ENCODE data around the gene PCDHGB5. TPM values are rescaled to one million over a fixed set of nuclear protein-coding genes. Genes with fewer than 3 reads are reported as not detected.
"Not testable (repeated sequence)": the region's sequence is repeated elsewhere in the genome, so short reads cannot be mapped to it uniquely, and the experiment has no call there.

The PCDHGB5 gene
- polyA plus RNA-seq, 1 donor from 2014 or later, result 0.17 TPM

- not testable (repeated sequence) for H3K36me3 ChIP-seq (ENCODE audit: insufficient read depth, low read length); H3K27ac ChIP-seq (ENCODE audit: low read length); H3K4me2 ChIP-seq (ENCODE audit: low read length); H2AFZ ChIP-seq (ENCODE audit: low read depth, low read length); H3K27me3 ChIP-seq (ENCODE audit: insufficient read depth, low read depth, low read length); H3F3A ChIP-seq (ENCODE audit: insufficient read depth, low read length, poor library complexity, severe bottlenecking); H3K4me3 ChIP-seq (ENCODE audit: low read length); H4K20me1 ChIP-seq (ENCODE audit: insufficient read depth); H3K79me2 ChIP-seq (replicated peaks; ENCODE audit: insufficient read depth, low read length); H3K9ac ChIP-seq (ENCODE audit: low read length); H3K9me2 ChIP-seq (ENCODE audit: insufficient read depth, low read length)
- peaks cover 53% of the 10 kb centered on the region for H3K9me3 ChIP-seq (ENCODE audit: low read length)
Observed at GRCh38 chr5:141394401-141395187, 3.2 kb upstream of the PCDHGB5 start.

- no peaks in the 10 kb centered on the region for H3F3A ChIP-seq (ENCODE audit: insufficient read depth, low read length, poor library complexity, severe bottlenecking)
- TF ChIP-seq REST (IDR thresholded peaks at IDR 0.05; ENCODE audit: borderline replicate concordance) (no peak), EZH2 (IDR thresholded peaks at IDR 0.05; ENCODE audit: borderline replicate concordance, insufficient read depth, low read length, poor library complexity, severe bottlenecking) (no peak), SMC3 (conservative IDR thresholded peaks at IDR 0.05; ENCODE audit: poor library complexity) (no peak), POLR2AphosphoS5 (IDR thresholded peaks at IDR 0.05) (no peak), TAF1 (IDR thresholded peaks at IDR 0.05; ENCODE audit: low read depth) (no peak), RAD21 (conservative IDR thresholded peaks at IDR 0.05) (no peak)
- no peaks in the 10 kb centered on the region for H3K79me2 ChIP-seq (replicated peaks; ENCODE audit: insufficient read depth, low read length)
- H3K4me2 ChIP-seq (ENCODE audit: low read length), result no peak overlapping the region
- peaks cover 7% of the 10 kb centered on the region for H3K36me3 ChIP-seq (ENCODE audit: insufficient read depth, low read length)
- no peak overlapping the region for H3K27ac ChIP-seq (ENCODE audit: low read length)
- no peak overlapping the region for H2AFZ ChIP-seq (ENCODE audit: low read depth, low read length)
- no peaks in the 10 kb centered on the region for H3K9me2 ChIP-seq (ENCODE audit: insufficient read depth, low read length)
- no peak overlapping the region for H3K4me3 ChIP-seq (ENCODE audit: low read length)
- H3K9ac ChIP-seq (ENCODE audit: low read length), result no peak overlapping the region
- peaks cover 56% of the 10 kb centered on the region for H3K9me3 ChIP-seq (ENCODE audit: low read length)
- no peaks in the 10 kb centered on the region for H3K27me3 ChIP-seq (ENCODE audit: insufficient read depth, low read depth, low read length)
- H4K20me1 ChIP-seq (ENCODE audit: insufficient read depth), result no peaks in the 10 kb centered on the region
Observed at GRCh38 chr5:141398608-141399007, 861 bp downstream of the PCDHGB5 start.

GRCh38 chr5:141399555-141400258 is 2.0 kb downstream of the PCDHGB5 start:
- Histone ChIP-seq H3K4me3 (ENCODE audit: low read length) (no peak overlapping the region), H3K9ac (ENCODE audit: low read length) (no peak overlapping the region), H3K27ac (ENCODE audit: low read length) (no peak overlapping the region), H3K9me2 (ENCODE audit: insufficient read depth, low read length) (no peaks in the 10 kb centered on the region), H2AFZ (ENCODE audit: low read depth, low read length) (no peak overlapping the region), H3K9me3 (ENCODE audit: low read length) (peaks cover 48% of the 10 kb centered on the region), H3K4me2 (ENCODE audit: low read length) (no peak overlapping the region), H3K27me3 (ENCODE audit: insufficient read depth, low read depth, low read length) (no peaks in the 10 kb centered on the region), H3F3A (ENCODE audit: insufficient read depth, low read length, poor library complexity, severe bottlenecking) (no peaks in the 10 kb centered on the region), H3K79me2 (replicated peaks; ENCODE audit: insufficient read depth, low read length) (no peaks in the 10 kb centered on the region), H3K36me3 (ENCODE audit: insufficient read depth, low read length) (peaks cover 7% of the 10 kb centered on the region), H4K20me1 (ENCODE audit: insufficient read depth) (no peaks in the 10 kb centered on the region)
- TF ChIP-seq RAD21 (conservative IDR thresholded peaks at IDR 0.05) (no peak), SMC3 (conservative IDR thresholded peaks at IDR 0.05; ENCODE audit: poor library complexity) (no peak), TAF1 (IDR thresholded peaks at IDR 0.05; ENCODE audit: low read depth) (no peak), EP300 (conservative IDR thresholded peaks at IDR 0.05; ENCODE audit: poor library complexity, severe bottlenecking) (no peak)

All from neural cell (in vitro differentiated cells).